Measurements from ENCODE around the gene USP15. TPM values are rescaled to one million over a fixed set of nuclear protein-coding genes. Genes with fewer than 3 reads are reported as not detected.

The USP15 gene
- total RNA-seq, 1 experiment from 2014 or later, result 35.3 TPM

DNA sequence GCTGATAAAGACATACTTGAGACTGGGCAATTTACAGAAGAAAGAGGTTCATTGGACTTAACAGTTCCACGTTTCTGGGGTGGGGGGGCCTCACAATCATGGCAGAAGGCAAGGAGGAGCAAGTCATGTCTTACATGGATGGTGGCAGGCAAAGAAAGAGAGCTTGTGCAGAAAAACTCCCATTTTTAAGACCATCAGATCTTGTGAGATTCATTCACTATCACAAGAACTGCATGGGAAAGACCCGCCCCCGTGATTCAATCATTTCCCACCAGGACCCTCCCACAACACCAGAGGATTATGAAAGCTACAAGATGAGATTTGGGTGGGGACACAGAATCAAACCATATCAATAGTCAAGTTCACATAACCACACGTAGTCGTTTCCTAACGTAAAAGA is 85.5 kb downstream of the USP15 start:
- no peak overlapping the region for H2AK5ac ChIP-seq (ENCODE audit: insufficient read length, low read length)
- Mint-ChIP-seq H3K27me3 (ENCODE audit: low read depth) (no peaks in the 10 kb centered on the region), H3K4me1 (no peaks in the 10 kb centered on the region), H3K9me3 (peaks cover 3 to 9% of the 10 kb centered on the region in 2 experiments; a peak in 3 of 5 replicates), H3K27ac (no peak overlapping the region), H3K4me3 (no peak overlapping the region), H3K36me3 (ENCODE audit: insufficient read depth in 1 of 3, low read depth in 3 of 3) (peaks cover 16 to 26% (median 20%) of the 10 kb centered on the region in 3 experiments; a peak in 6 of 7 replicates)
- no peak overlapping the region for H2BK15ac ChIP-seq (ENCODE audit: low read depth, low read length)
- no peak overlapping the region for H2BK120ac ChIP-seq (ENCODE audit: low read depth, low read length, poor library complexity, severe bottlenecking)
- no peak overlapping the region for H2AFZ ChIP-seq (ENCODE audit: low read length)
- H4K8ac ChIP-seq (replicated peaks; ENCODE audit: insufficient read length, low read depth, low read length), result no peak overlapping the region
- H3K56ac ChIP-seq (ENCODE audit: insufficient read length, low read depth, low read length), result no peak overlapping the region
- no peak overlapping the region for H3K18ac ChIP-seq (ENCODE audit: insufficient read length, low read depth, low read length)
- H3K27me3 ChIP-seq (ENCODE audit: insufficient read depth, low read length), result no peaks in the 10 kb centered on the region
- no peak overlapping the region for H3K4ac ChIP-seq (ENCODE audit: low read depth, low read length)
- no peak overlapping the region for H3K27ac ChIP-seq (ENCODE audit: insufficient read length, low read depth, low read length)
- H3K79me2 ChIP-seq (ENCODE audit: insufficient read depth, low read length), result no peaks in the 10 kb centered on the region
- H3T11ph ChIP-seq (ENCODE audit: low read length), result no peak overlapping the region
- H4K91ac ChIP-seq (ENCODE audit: insufficient read length, low read depth, low read length), result no peak overlapping the region
- TF ChIP-seq, protein P1, sequence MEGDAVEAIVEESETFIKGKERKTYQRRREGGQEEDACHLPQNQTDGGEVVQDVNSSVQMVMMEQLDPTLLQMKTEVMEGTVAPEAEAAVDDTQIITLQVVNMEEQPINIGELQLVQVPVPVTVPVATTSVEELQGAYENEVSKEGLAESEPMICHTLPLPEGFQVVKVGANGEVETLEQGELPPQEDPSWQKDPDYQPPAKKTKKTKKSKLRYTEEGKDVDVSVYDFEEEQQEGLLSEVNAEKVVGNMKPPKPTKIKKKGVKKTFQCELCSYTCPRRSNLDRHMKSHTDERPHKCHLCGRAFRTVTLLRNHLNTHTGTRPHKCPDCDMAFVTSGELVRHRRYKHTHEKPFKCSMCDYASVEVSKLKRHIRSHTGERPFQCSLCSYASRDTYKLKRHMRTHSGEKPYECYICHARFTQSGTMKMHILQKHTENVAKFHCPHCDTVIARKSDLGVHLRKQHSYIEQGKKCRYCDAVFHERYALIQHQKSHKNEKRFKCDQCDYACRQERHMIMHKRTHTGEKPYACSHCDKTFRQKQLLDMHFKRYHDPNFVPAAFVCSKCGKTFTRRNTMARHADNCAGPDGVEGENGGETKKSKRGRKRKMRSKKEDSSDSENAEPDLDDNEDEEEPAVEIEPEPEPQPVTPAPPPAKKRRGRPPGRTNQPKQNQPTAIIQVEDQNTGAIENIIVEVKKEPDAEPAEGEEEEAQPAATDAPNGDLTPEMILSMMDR (conservative IDR thresholded peaks at IDR 0.05), result no peak
- H2BK20ac ChIP-seq (ENCODE audit: low read depth, low read length, poor library complexity, severe bottlenecking), result no peak overlapping the region
- no peaks in the 10 kb centered on the region for H3K9me3 ChIP-seq (ENCODE audit: control insufficient read depth, low read depth, low read length)
- no peak overlapping the region for H3K23ac ChIP-seq (ENCODE audit: insufficient read length, low read depth, low read length)
- no peak overlapping the region for H3K9ac ChIP-seq (ENCODE audit: extremely low read depth, insufficient read length, low read length)
- H3K79me1 ChIP-seq (ENCODE audit: insufficient read depth, low read depth, low read length, poor library complexity, severe bottlenecking), result no peaks in the 10 kb centered on the region
- no peak for DNase-seq
- H3K4me2 ChIP-seq (ENCODE audit: insufficient read depth, insufficient read length, low read length), result no peak overlapping the region
- H2BK12ac ChIP-seq (ENCODE audit: insufficient read length, low read depth, low read length), result no peak overlapping the region
- no peak overlapping the region for H4K5ac ChIP-seq (ENCODE audit: insufficient read length, low read depth, low read length)
- no CpG with 5 or more reads among the region's 6 CpGs for WGBS (ENCODE audit: extremely low coverage, insufficient read length, low lambda C conversion rate)
- no peak overlapping the region for H2BK5ac ChIP-seq (ENCODE audit: insufficient read length, low read length)
- H3K23me2 ChIP-seq (ENCODE audit: insufficient read length, low read depth, low read length, poor library complexity, severe bottlenecking), result no peaks in the 10 kb centered on the region
- no peak overlapping the region for H3K14ac ChIP-seq (ENCODE audit: insufficient read depth, low read length)
- H4K20me1 ChIP-seq (ENCODE audit: control insufficient read depth, insufficient read depth, insufficient read length), result no peaks in the 10 kb centered on the region
- no peaks in the 10 kb centered on the region for H3K4me1 ChIP-seq (ENCODE audit: insufficient read depth, low read length)
